Breast epithelium (tissue), 4 donors: Measurements from ENCODE around the gene ACOT4. TPM values are rescaled to one million over a fixed set of nuclear protein-coding genes. Genes with fewer than 3 reads are reported as not detected.
"Not testable (repeated sequence)": the region's sequence is repeated elsewhere in the genome, so short reads cannot be mapped to it uniquely, and the experiment has no call there.

ENCODE experiments used
- DNase-seq, 2 donors: peaks; one replicate each; pipeline ENCODE4 v3.0.0-alpha.2; 2019; ENCODE audit warnings: low spot score in 2 of 2
- H3K27ac ChIP-seq, 2 donors: fragments of 200-600 bp; sonication (generic) in 1 of 2; one replicate each; pipeline ENCODE4 v1.5.1; 2016 to 2019; ENCODE audit warnings: mild to moderate bottlenecking in 1 of 2
- H3K27me3 ChIP-seq, 2 donors: fragments of 200-600 bp; sonication (generic) in 1 of 2; one replicate each; pipeline versions ENCODE4 v1.5.1 to v1.6.0; 2017 to 2019; ENCODE audit warnings: control low read depth in 1 of 2, mild to moderate bottlenecking in 1 of 2
- H3K36me3 ChIP-seq: fragments of 200-600 bp; one replicate; pipeline ENCODE4 v1.5.1; 2019
- H3K4me1 ChIP-seq, 2 donors: fragments of 200-600 bp; sonication (generic); one replicate each; pipeline ENCODE4 v1.5.1; 2016 to 2019; ENCODE audit warnings: control low read depth in 1 of 2
- H3K4me3 ChIP-seq, 3 donors: fragments of 200-600 bp; sonication (generic); 1 replicate in 2 of 3; 2 replicates in 1 of 3; pipeline ENCODE4 v1.5.1; 2016 to 2019; ENCODE audit warnings: mild to moderate bottlenecking in 3 of 3, moderate library complexity in 2 of 3
- H3K9me3 ChIP-seq, 2 donors: fragments of 200-600 bp; sonication (generic) in 1 of 2; one replicate each; pipeline ENCODE4 v1.5.1; 2016 to 2019; ENCODE audit warnings: control low read depth in 1 of 2
- POLR2A ChIP-seq: fragments of 450-650 bp; IDR thresholded peaks from one replicate; pipeline ENCODE4 v1.6.1; 2016; ENCODE audit warnings: antibody characterized with exemption, mild to moderate bottlenecking, moderate library complexity
- POLR2AphosphoS5 ChIP-seq, 3 donors: sonication (generic); formaldehyde crosslinking; IDR thresholded peaks; one replicate each; pipeline ENCODE4 v1.6.1; 2017; ENCODE audit warnings: antibody characterized with exemption in 3 of 3
- intact Hi-C: fragments of 100-400 bp; cut with DNase I; formaldehyde crosslinking; loops from one replicate; pipeline ENCODE4 v1.15.1; 2023; ENCODE audit warnings: low total_unique reads
- total RNA-seq, 3 donors: library from RNA; depleted of rRNA; stranded (reverse); fragments of >200 nt; gene quantifications; one replicate each; pipeline ENCODE4 v1.1.0, GENCODE V29; 2016
- TF ChIP-seq, protein P1 (sequence below), 3 donors: fragments of 450-650 bp; IDR thresholded peaks; one replicate each; pipeline ENCODE4 v1.5.1; 2016 to 2017; ENCODE audit warnings: antibody characterized with exemption in 3 of 3, mild to moderate bottlenecking in 3 of 3, moderate library complexity in 3 of 3

Gene ACOT4
- total RNA-seq, 3 donors from 2014 or later, result 2.8 to 5.9 (median 3.7) TPM

DNA sequence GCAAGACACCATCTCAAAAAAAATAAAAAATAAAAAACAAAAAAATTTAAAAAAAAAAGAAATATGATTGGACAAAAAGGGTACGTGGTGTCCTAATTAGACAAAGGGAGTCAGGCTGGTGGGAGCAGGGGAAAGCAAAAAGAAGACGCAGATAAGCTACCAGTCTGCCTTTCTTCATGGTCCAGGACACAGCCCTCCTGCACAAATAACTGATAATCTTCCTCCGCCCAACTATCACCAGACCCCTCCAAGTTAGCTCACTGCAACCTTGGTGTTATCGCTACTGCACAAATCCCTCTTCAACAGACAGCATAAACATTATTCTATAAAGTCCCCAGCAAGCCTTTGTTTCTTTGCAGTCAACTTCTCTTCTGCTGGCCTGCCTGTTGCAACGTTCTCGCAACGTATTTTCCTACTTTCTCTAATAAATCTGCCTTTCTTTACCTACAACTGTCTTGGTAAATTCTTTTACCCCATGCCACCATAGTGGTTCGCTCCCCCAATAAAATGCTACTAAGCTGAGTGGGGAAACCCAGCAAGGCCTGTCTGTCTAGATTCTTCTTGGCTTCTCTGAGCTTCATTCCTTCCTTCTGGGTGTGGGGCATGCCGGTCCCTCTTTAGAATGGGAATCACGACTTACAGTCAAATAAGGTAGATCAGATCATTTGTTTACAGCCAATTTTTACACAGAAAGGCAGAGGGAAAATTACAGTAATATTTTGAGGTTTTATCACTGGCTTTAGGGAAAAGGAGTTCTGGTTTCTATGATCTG, 38.5 kb downstream of the ACOT4 start:
- no peak for DNase-seq
- intact Hi-C loops, result no loop called here
- no peak for TF ChIP-seq POLR2A

DNA sequence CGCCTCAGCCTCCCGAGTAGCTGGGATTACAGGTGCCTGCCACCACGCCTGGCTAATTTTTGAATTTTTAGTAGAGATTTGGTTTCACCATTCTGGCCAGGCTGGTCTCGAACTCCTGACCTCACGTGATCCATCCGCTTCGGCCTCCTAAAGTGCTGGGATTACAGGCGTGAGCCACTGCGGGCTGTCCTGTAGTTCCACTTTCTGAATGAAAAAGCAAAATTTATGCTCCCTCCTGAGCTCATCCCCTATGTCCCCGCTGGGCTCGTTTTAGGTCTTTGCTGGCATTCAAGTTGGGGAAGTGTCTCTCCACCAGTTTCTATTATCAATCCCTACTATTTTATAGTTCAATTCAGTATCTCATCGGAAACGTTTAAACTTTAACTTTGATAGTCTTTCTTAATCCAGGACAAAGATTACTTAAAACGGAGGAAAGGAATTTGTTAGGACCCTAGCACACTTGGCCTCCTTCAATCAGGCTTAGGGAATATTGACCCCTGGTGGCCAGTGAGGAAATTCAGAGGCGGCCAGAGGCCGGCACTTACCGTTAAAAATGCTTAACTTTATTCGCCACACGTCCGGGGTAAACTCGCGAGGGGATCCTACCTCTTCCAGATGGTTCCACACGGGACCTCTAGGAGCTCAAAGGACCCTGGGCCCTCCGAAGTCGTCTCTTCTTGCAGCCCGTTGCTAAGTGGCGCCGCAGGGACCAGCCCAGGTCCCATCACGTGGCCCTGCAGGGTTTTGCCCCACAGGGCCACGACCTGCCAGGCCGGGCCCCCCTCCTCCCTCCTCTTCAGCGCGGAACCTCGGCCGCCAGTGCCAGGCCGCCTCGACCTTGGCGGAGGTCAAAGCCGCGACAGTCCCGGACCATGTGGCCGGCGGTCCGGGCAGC, 41.7 kb downstream of the ACOT4 start:
- DNase-seq, result peak; percentile 32 to 54
- Histone ChIP-seq H3K27ac (no peak overlapping the region), H3K4me1 (no peaks in the 10 kb centered on the region), H3K4me3 (peak overlapping the region; percentile 55 to 83 (median 64)), H3K9me3 (no peaks in the 10 kb centered on the region), H3K27me3 (no peaks in the 10 kb centered on the region), H3K36me3 (no peaks in the 10 kb centered on the region)
- TF ChIP-seq, protein P1, sequence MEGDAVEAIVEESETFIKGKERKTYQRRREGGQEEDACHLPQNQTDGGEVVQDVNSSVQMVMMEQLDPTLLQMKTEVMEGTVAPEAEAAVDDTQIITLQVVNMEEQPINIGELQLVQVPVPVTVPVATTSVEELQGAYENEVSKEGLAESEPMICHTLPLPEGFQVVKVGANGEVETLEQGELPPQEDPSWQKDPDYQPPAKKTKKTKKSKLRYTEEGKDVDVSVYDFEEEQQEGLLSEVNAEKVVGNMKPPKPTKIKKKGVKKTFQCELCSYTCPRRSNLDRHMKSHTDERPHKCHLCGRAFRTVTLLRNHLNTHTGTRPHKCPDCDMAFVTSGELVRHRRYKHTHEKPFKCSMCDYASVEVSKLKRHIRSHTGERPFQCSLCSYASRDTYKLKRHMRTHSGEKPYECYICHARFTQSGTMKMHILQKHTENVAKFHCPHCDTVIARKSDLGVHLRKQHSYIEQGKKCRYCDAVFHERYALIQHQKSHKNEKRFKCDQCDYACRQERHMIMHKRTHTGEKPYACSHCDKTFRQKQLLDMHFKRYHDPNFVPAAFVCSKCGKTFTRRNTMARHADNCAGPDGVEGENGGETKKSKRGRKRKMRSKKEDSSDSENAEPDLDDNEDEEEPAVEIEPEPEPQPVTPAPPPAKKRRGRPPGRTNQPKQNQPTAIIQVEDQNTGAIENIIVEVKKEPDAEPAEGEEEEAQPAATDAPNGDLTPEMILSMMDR (IDR thresholded peaks at IDR 0.05), result peak; percentile 82 to 87 (median 87)
- TF ChIP-seq POLR2A, result no peak
- intact Hi-C loops, result no loop called here

More for the DNA sequence above, 38.5 kb downstream of the ACOT4 start:
- Histone ChIP-seq H3K9me3 (no peaks in the 10 kb centered on the region), H3K36me3 (no peaks in the 10 kb centered on the region), H3K27ac (no peak overlapping the region), H3K27me3 (no peaks in the 10 kb centered on the region), H3K4me1 (no peaks in the 10 kb centered on the region), H3K4me3 (no peak overlapping the region)

DNA sequence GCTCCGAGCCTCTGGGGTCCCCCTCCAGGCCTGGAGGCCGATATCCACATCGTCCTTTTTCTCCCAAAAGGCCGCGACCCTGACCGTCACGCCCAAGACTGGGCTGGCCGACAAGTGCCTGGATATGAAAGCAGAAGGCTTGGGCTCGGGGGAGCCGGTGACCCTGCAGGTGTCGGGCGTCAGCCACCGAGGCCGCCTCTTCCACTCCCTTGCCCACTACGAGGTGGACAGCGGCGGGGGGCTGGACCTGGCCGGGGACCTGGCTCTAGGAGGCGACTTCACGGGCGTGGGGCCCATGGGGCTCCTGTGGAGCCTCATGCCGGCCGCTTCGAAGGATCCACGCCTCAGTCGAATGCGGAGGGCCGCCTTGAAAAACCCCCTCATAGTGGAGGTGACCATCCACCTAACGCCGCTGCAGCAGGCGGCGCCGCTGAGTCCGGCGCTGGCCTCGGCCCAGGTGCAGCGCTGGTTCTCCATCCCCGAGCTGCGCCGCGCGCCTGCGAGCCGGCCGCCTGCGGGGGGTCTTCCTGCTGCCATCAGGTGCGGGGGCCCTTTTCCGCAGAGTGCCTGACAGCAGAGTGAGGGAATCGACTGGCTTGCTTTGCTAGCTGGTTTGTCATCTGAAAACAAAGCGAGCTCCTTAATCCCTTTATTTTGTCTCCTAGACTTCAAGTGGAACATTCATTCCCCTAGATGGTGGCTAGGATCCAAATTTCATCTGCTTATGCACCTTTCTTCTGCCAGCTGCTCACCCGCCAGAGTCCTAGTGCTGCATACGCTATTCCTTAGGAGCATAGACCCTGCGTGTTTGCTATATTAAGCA, 42.5 kb downstream of the ACOT4 start:
- H3K27me3 ChIP-seq, result no peaks in the 10 kb centered on the region
- no peak overlapping the region for H3K27ac ChIP-seq
- intact Hi-C loops, result no loop called here
- DNase-seq, result no peak
- peak overlapping the region; percentile 55 to 83 (median 64) for H3K4me3 ChIP-seq
- TF ChIP-seq POLR2AphosphoS5 (IDR thresholded peaks at IDR 0.05) (no peak), POLR2A (no peak)
- TF ChIP-seq, protein P1 (IDR thresholded peaks at IDR 0.05), result no peak
- H3K9me3 ChIP-seq, result no peaks in the 10 kb centered on the region
- H3K36me3 ChIP-seq, result no peaks in the 10 kb centered on the region
- H3K4me1 ChIP-seq, result no peaks in the 10 kb centered on the region

DNA sequence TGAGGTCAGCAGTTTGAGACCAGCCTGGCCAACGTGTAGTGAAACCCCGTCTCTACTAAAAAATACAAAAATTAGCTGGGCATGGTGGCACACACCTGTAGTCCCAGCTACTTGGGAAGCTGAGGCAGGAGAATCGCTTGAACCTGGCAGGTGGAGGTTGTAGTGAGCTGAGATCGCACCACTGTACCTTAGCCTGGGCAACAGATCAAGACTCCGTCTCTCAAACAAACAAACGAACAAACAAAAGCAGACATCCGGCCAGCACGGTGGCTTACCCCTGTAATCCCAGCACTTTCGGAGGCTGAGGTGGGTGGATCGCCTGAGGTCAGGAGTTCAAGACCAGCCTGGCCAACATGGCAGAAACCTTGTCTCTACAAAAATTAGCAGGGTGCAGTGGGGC, 44.7 kb downstream of the ACOT4 start:
- DNase-seq, H3K4me3 ChIP-seq, H3K36me3 ChIP-seq, H3K9me3 ChIP-seq, H3K27ac ChIP-seq, H3K27me3 ChIP-seq, intact Hi-C loops, H3K4me1 ChIP-seq: not testable (repeated sequence)

DNA sequence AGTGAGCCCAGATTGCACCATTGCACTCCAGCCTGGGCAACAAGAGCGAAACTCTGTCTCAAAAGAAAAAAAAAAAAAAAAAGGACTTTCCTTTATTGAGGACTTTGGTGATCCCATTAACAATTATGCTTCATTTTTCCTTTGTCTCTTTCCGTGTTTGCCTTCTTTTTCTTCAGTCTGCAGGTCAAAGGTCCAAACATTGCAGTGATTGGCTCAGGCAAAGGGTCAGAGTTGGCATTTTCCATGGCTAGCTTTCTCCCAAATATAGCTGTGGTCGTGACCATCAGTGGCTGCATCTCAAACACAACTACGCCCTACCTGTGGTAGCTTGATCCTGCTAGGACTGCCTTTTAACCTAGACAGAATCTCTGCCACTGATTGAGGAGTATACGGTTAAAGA, 46.2 kb downstream of the ACOT4 start:
- no peak for TF ChIP-seq POLR2A
- TF ChIP-seq POLR2AphosphoS5 (IDR thresholded peaks at IDR 0.05), result no peak
- TF ChIP-seq, protein P1 (IDR thresholded peaks at IDR 0.05), result no peak
- H3K4me1 ChIP-seq, result no peaks in the 10 kb centered on the region
- DNase-seq, result no peak
- H3K4me3 ChIP-seq, result no peak overlapping the region
- H3K27me3 ChIP-seq, result no peaks in the 10 kb centered on the region
- intact Hi-C loops, result no loop called here
- H3K36me3 ChIP-seq, result no peaks in the 10 kb centered on the region
- no peaks in the 10 kb centered on the region for H3K9me3 ChIP-seq
- H3K27ac ChIP-seq, result no peak overlapping the region
